Astrocyte (in vitro differentiated cells and primary cell): Measurements from ENCODE around the gene CCDC9.

Source experiments
- CTCF ChIP-seq: IDR thresholded peaks from 2 replicates; pipeline ENCODE4 v1.5.1; 2011; ENCODE audit warnings: low read depth, mild to moderate bottlenecking, inconsistent platforms, low read length, moderate library complexity; ENCODE audit not compliant: insufficient read depth
- EZH2 ChIP-seq: IDR thresholded peaks from 2 replicates; pipeline ENCODE4 v1.6.1; 2012; ENCODE audit warnings: mild to moderate bottlenecking, low read length, inconsistent platforms; ENCODE audit not compliant: insufficient read depth

DNA sequence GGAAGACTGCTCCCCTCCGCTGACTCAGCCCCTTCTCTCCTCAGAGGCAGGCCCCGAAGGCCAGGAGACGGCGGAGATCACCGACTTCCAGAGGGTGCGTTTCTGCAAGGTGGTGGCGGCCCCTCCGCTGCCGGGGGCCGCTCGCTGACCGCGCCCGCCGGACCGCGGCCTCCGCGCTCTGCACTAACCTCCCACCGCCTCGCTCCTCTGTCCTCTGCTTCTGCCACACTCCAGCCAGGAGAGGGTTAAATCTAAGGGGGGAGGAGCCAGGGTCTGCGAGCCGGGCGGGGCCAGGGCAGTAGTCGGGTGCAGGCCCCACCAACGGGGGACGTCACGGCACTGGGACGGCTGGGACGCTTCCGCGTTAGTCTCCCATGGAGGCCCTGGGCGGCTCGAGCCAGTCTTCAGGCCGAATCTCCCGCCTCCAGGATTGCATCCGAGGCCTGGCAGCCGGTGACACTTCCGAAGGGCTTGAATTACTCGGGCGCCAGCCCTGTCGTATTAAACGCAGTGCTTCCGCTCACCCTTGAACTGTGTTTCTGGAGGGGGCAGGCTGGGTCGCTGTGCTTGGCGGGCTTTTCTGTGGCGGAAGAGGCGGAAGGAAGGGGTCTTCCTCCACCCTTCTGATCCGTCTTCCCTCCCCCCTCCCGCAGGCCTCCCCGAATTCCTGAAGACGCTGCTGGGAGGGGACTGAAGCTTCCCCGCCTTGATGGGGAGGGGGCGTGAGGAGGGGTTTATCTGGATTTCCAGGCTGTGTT is 17.2 kb downstream of the CCDC9 start:
- no peak for TF ChIP-seq CTCF
- TF ChIP-seq EZH2, result no peak
